ENCODE results near the gene DENND6B. TPM values are rescaled to one million over a fixed set of nuclear protein-coding genes. Genes with fewer than 3 reads are reported as not detected.
A peak's percentile ranks its signal among the peaks of the same experiment; 100 is the strongest.

Gene DENND6B
- total and polyA plus RNA-seq, 2 of the 13 experiments (the other 11 are each of a cell fraction or from before 2014, with no cell fraction given): 0.95 to 3.8 TPM

DNA sequence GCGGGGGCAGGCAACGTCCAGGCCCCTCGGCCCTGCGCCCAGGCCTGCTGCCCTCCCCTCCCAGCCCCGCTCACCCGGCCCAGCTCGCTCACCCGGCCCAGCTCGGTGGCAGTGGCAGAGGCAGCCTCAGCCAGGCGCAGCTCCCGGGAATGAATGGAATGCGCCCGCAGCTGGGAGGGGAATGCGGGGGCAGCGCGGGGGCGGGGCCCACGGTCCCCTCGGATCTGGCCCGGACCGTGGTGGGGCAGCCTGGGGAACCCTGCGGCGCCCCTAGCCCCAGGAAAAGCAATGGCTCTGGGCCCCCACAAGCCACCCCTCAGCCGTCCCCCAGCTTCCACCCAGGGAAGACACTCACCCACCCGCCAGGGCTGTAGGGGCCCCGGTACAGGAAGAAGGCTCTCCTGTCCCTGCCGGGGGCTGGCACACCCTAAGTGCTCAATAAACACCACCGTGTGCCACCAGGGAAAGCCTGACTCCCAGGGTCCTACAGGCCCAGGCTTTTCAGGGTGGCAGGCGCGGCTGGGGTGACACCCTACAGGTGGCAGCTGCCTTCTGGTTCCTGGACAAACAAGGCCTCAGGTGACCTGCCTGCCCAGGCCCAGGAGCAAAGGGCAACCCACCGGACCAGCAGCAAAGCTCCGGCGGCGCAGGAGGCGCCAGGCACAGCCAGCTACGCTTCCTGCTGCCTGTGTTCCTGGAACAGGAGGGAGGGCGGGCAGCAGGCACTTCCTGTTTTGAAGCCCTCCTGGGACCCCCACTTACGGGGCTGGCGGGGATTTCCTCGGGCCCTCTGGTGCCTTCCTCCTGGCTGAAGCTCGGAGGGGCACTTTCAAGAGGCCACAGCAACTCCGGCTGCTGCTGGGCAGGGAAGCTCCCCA lies 33.1 kb downstream of the DENND6B start (continued):
- TF ChIP-seq MAZ (IDR thresholded peaks at IDR 0.05; ENCODE audit: borderline replicate concordance, low read depth, low read length) (peak; percentile 80), MAZ (CRISPR knock-in tag; IDR thresholded peaks at IDR 0.05; ENCODE audit: low read depth) (peak; percentile 76), ZNF816 (CRISPR knock-in tag; IDR thresholded peaks at IDR 0.05; ENCODE audit: borderline replicate concordance) (peak; percentile 66; the same call in 1 of the 2 replicates), ZNF775 (CRISPR knock-in tag; IDR thresholded peaks at IDR 0.05; ENCODE audit: borderline replicate concordance) (no peak), ZBTB3 (CRISPR knock-in tag; IDR thresholded peaks at IDR 0.05; ENCODE audit: borderline replicate concordance, low read depth) (no peak), FLYWCH1 (CRISPR knock-in tag; IDR thresholded peaks at IDR 0.05) (peak; percentile 69; the same call in 1 of the 2 replicates), ZNF609 (CRISPR knock-in tag; IDR thresholded peaks at IDR 0.05; ENCODE audit: borderline replicate concordance) (peak; percentile 82), U2AF2 (IDR thresholded peaks at IDR 0.05; ENCODE audit: low read depth, low read length) (no peak), RBAK (CRISPR knock-in tag; IDR thresholded peaks at IDR 0.05) (peak; percentile 74; the same call in 1 of the 2 replicates), ZNF549 (CRISPR knock-in tag; IDR thresholded peaks at IDR 0.05) (peak; percentile 94), ZNF737 (CRISPR knock-in tag; IDR thresholded peaks at IDR 0.05; ENCODE audit: borderline replicate concordance) (0 out of 2 replicates have a peak, but pooled peaks have one; percentile 43), HDAC1 (CRISPR knock-in tag; IDR thresholded peaks at IDR 0.05) (peak; percentile 99), ZC3H13 (CRISPR knock-in tag; IDR thresholded peaks at IDR 0.05) (peak; percentile 30; the same call in 1 of the 2 replicates), ELF1 (CRISPR knock-in tag; IDR thresholded peaks at IDR 0.05) (peak; percentile 93), RFXANK (CRISPR knock-in tag; IDR thresholded peaks at IDR 0.05) (peak; percentile 40; the same call in 1 of the 2 replicates), ZNF20 (CRISPR knock-in tag; IDR thresholded peaks at IDR 0.05) (no peak), EEA1 (CRISPR knock-in tag; IDR thresholded peaks at IDR 0.05; ENCODE audit: borderline replicate concordance) (no peak), CEBPG (CRISPR knock-in tag; IDR thresholded peaks at IDR 0.05) (peak; percentile 27; the same call in 1 of the 2 replicates)

Measured in HepG2 (cell line).